Fibroblast of the conjunctiva (primary cell): ENCODE data around the gene PTPN2.
A peak's percentile ranks its signal among the peaks of the same experiment; 100 is the strongest.

Experiments used
- DNase-seq: peaks from one replicate; pipeline ENCODE4 v3.0.0-alpha.2; 2010; ENCODE audit warnings: low read depth

The PTPN2 gene

GRCh38 chr18:12857991-12858544, 26.0 kb downstream of the PTPN2 start:
- no peak for DNase-seq

DNA sequence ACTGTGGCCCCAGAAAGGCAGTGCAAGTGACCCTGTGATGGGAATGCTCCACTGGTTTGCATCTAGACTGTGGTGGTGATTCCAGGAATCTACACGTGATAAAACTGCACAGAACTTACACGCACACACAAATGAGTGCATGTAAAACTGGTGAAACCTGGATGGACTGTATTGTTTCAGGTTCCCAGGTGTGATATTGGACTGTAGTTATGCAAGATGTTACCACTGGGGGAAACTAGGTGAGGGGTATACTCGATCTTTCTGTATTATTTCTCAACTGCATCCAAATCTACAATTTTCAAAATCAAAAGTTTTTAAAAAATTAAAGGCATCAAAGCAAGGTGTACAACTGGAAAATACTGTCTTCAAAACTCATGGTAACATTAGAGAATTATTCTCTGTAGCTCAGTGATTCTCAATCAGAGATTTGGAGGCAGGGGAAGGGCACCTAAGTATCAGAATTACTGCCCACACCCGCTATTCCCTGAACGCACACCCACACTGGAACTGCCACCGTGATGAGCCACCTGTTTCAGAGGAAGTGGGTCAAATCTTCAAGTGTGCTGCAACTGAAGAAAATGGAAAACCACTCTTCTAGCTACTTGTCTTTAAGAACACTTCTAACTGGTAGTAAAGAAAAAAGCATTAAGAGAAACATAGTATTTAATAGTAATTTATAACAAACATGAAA, 26.7 kb downstream of the PTPN2 start:
- no peak for DNase-seq

GRCh38 chr18:12855916-12856315, 28.1 kb downstream of the PTPN2 start:
- DNase-seq, result no peak

DNA sequence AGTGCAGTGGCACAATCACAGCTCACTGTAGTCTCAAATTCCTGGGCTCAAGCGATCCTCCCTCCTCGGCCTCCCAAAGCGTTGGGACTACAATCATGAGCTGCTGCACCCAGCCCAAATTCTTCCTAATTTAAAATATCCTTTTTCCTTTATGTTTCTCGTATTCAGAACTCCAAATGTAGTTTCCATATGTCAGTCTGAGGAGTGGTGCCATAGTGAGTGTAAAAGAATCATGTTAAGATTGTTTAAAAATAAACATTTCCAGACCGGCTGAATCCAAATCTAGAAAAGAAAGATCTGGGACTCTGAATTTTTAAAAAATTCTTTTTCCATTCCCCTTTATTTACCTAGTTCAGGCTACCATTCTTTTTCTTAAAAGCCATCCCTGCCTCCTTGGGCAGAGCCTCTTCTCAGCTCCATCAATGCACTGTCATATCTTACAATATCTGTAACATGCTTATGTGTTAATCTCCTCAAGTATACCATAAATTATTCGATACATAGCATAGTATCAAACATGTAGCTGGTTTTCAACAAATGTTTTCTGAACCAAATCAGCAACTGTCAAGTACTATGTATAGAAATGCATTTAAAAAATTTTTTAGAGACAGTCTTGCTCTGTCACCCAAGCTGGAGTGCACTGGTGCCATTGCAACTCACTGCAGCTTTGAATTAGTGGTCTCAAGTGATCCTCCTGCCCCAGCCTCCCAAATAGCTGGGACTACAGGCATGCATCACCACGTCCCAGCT, 31.3 kb downstream of the PTPN2 start:
- no peak for DNase-seq

- DNase-seq, result no peak
These were observed 32.3 kb downstream of the PTPN2 start for GRCh38 chr18:12851716-12852115.

DNA sequence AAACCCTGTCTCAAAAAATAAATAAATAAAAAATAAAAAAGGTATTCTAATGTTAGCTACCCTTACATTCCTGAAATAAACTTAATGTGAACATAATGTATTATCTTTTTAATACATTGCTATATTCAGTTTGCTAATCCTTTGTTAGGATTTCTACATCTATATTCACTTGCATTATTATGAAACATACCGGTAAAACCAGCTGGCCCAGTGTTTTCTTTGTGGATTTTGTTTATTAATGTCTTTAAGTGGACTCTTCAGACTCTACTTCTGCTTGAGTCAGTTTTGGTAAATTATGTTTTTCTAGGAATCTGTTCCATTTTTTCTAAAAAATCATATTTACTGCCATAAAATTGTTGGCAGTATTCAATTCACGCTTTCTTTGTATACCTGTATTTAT, 34.5 kb downstream of the PTPN2 start:
- no peak for DNase-seq

DNA sequence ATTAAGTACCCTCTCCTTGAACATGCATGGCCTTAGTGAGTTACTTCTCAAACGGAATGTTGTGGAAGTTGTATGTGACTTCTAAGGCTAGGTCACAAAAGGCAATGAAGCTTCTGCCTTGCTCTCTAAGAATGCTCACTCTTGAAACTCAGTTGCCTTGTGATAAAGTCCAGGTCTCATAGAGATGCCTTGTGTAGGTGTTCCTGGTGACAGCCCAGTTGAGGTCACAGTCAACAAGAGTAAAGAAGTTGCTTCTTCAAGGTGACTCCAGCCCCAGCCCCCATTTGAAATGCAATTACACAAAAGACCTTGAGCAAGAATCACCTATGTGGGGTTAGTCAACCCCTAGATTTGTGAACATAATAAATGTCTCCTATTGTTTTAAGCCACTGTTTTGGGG, 35.6 kb downstream of the PTPN2 start:
- no peak for DNase-seq

DNA sequence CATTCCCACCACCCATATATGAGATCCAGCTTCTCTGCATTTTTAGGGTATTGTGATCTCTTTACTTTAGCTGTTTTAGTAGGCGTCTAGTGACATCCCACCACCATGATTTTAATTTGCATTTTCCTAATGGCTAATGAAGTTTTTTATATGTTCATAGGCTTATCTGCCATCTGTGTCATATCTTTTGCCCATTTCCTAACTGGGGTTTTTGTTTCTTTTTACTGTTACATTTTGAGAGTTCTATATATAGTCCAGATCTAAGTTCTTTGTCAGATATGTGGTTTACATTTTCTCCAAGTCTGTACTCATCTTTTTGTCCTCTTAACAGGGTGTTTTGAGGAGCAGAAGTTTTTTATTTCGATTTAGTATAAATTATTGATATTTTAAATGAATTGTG, 39.6 kb downstream of the PTPN2 start:
- DNase-seq, result no peak

- DNase-seq, result no peak
These were observed 40.4 kb downstream of the PTPN2 start for GRCh38 chr18:12843420-12844350.

DNA sequence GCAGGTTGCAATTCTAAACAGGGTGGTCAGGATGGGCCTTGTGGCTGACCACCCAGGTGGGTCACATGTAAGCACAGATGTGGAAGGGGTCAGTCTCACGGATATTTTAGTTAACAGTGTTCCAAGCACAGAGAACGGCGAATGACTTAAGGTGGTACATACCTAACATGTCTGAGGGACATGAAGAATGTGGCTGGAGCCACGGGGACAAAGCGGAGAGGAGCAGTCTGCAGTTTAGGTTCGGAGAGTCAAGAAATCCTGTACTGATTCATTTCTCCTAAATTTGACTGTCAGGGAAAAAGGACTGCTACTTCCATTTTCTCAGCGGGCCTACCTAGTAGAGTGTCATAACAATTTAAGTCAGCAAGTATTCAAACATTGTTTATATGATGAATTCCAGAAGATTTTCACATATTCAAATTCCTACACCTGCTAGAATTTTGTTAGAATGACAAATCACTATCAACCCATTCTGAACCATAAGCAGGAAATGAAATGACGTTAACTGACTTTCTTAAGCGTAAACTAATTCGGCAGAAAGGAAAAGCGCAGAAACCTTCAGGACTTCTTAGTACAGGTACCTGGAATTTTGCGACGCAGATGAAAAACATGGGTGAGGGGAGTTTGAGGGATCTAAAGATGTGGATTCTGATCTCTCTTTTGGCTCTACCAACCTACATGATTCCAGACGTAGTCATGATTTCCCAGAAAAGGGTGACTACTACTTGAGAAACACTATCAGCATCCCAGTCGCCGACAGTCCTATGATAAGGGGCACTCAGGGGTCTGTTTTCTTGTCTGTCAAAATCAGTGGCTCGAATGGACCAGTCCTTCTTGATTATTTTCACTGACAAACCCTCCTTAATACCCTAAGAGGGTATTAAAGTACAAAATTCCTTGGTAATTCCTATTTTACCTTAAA, 41.3 kb downstream of the PTPN2 start:
- DNase-seq, result no peak

DNA sequence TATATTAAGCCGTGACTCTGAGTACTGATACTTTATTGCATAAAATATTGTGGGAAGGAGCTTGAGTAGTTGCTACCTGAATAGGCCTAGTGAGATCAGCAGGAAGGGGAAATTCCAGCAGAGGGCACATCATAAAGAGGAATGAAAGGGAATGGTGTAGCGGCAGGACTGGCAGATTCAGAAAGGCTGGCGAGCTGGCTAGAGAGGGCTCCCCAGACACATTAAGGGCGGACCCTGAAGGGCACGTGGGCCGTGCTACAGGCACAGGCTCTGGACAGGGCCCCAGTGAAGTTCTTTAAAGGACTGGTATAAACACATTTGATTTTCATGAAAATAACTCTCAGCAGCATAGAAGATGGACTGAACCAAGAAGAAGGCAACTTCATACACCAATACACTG, 43.0 kb downstream of the PTPN2 start:
- no peak for DNase-seq

- no peak for DNase-seq
These were observed 43.7 kb downstream of the PTPN2 start for GRCh38 chr18:12840382-12840781.

- DNase-seq, result no peak
These were observed 44.4 kb downstream of the PTPN2 start for GRCh38 chr18:12839526-12840196.

DNA sequence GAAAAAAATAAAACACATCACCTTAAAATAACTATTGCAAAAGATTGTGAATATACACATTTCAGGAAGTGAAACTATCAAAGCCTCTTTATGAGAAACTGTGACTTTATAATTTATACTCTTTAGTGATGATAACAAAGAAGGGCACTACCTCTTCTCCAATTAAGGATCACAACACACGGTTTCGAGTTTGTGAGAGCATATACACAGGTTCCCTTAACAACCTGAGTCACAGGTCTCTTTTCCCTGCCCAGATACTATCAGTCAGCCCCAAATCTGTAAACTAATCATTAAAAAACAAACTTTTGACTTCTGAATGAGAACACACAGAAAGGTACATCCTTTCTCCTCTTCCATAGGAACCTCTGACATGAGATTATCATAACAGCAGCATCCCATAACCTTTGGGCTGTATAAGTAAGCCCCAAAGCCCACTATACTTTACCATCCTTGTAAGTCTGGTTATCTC, 44.9 kb downstream of the PTPN2 start:
- no peak for DNase-seq

DNA sequence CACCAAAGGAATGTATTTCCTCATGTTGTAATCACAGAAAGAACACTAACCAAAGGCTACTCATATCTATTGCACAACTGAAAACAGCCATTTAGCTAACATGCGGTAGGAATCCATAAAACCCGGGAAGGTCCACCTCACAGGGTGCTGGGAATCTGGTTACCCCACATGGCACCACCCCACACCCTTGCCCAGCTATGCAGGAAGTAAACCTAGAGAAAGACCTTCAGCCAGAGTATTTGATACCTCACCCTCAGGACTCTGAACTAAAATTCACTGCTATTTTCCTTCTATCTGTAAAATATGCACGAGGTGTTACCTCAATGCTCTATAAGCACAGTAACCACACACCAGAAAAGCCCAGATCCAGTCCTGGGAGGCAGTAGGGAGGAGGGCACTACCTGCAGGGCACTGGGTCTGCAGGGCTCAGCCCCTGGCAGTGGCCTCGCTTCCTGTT, 45.8 kb downstream of the PTPN2 start:
- peak; percentile 65 for DNase-seq

DNA sequence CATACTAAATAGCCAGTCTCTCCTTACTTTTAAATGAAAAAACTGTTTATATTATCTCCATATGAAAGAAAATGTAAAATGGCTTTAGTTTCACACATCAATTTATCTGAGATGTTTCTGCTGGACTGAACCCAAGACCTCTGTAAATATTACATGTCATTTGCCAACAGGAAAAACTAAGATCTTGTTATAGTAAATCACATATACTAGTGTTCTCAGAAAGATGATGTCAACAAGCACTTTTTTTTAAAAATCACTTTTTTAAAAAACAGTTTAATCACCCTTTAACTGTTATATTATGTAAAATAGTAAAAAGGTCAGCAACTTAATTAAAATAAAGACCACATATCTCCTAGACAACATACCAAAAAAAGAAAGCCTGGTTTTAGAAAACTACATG, 46.3 kb downstream of the PTPN2 start:
- no peak for DNase-seq

DNA sequence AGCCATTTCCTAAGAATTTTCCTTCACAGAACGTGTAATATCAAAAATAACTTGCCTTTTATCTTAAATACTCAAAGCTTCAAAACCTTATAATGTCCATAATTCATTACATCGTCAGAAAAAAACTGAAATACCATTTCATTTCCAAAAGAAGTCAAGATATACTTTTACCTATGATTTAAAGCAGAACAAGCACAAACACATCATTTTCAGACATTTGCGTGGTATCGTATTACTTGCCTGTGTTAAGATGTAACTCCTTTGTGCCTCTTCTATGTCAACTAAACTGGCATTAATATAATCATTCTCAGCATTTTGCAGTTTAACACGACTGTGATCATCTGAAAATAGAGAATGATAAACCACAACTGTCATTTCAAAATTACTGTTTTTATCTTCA, 47.5 kb downstream of the PTPN2 start:
- DNase-seq, result no peak

- DNase-seq, result no peak
These were observed 55.7 kb downstream of the PTPN2 start for GRCh38 chr18:12828116-12829051.

DNA sequence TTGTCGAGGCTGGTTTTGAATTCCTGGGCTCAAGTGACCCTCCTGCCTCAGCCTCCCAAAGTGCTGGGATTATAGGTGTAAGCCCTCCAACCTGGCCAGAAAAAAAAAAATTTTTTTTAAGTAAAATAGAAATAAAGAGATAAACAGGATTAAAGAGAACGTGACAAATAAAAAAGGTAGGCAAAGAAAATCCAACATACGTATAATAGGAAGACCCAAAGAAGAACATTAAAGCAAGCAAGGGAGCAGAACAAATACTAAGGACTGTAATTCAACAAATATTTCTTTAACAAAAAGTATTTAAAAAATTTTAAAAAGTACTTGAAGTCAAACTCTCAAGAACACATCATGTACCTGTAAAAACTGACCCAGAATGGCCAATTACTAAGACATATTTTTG, 56.4 kb downstream of the PTPN2 start:
- no peak for DNase-seq
